Upper lobe of left lung (tissue), 6 donors: Measurements from ENCODE around the gene IMPACT. TPM values are rescaled to one million over a fixed set of nuclear protein-coding genes. Genes with fewer than 3 reads are reported as not detected.

Experiments used
- ATAC-seq, 2 donors: fragments of 200-7000 bp; cut with Tn5 transposase; one replicate each; pipeline ENCODE4 v1.9.1; 2022; ENCODE audit warnings: mild to moderate bottlenecking in 2 of 2, moderate library complexity in 2 of 2; ENCODE audit not compliant: low FRiP score in 2 of 2
- DNase-seq, 2 donors: peaks; one replicate each; pipeline ENCODE4 v3.0.0-alpha.2; 2019 to 2020
- H3K27ac ChIP-seq, 4 donors: fragments of 200-600 bp; sonication (generic); one replicate each; pipeline ENCODE4 v1.5.1; 2016 to 2019
- H3K27me3 ChIP-seq, 4 donors: fragments of 200-600 bp; sonication (generic); one replicate each; pipeline ENCODE4 v1.5.1; 2017 to 2019
- H3K36me3 ChIP-seq, 4 donors: fragments of 200-600 bp; sonication (generic); one replicate each; pipeline ENCODE4 v1.5.1; 2016 to 2019
- H3K4me1 ChIP-seq, 4 donors: fragments of 200-600 bp; sonication (generic); one replicate each; pipeline ENCODE4 v1.5.1; 2018 to 2019
- H3K4me3 ChIP-seq, 4 donors: fragments of 200-600 bp; sonication (generic); one replicate each; pipeline ENCODE4 v1.5.1; 2017 to 2019; ENCODE audit warnings: mild to moderate bottlenecking in 2 of 4, moderate library complexity in 1 of 4
- H3K9me3 ChIP-seq, 4 donors: fragments of 200-600 bp; sonication (generic); one replicate each; pipeline ENCODE4 v1.5.1; 2018 to 2019
- EP300 ChIP-seq, 4 donors: sonication (generic); formaldehyde crosslinking; IDR thresholded peaks; one replicate each; pipeline ENCODE4 v1.5.1; 2017; ENCODE audit warnings: antibody characterized with exemption in 4 of 4, control low read depth in 2 of 4
- POLR2A ChIP-seq, 4 donors: fragments of 450-650 bp; IDR thresholded peaks; one replicate each; pipeline ENCODE4 v1.5.1; 2016 to 2017; ENCODE audit warnings: antibody characterized with exemption in 4 of 4, mild to moderate bottlenecking in 2 of 4
- POLR2AphosphoS5 ChIP-seq, 2 donors: sonication (generic); formaldehyde crosslinking; IDR thresholded peaks; one replicate each; pipeline ENCODE4 v1.5.1; 2017; ENCODE audit warnings: antibody characterized with exemption in 2 of 2
- WGBS, 2 donors: methylation state at CpG; one replicate each; pipeline ENCODE4 v1.1.5; 2017 to 2018; 5-methylcytosine and 5-hydroxymethylcytosine counted together
- total RNA-seq, 6 donors: library from RNA; depleted of rRNA in 4 of 6; stranded (reverse); fragments of >200 nt in 4 of 6; gene quantifications; one replicate each; pipeline versions ENCODE4 v1.1.0 to v1.2.1, GENCODE V29; 2016 to 2021
- TF ChIP-seq, protein P1 (sequence below), 6 experiments: fragments of 450-650 bp in 4 of 6; fragments of 200-600 bp in 2 of 6; sonication (generic) in 2 of 6; IDR thresholded peaks; one replicate each; pipeline ENCODE4 v1.5.1; 2016 to 2019; ENCODE audit warnings: antibody characterized with exemption in 6 of 6
- donor health status: DM: no; HTN: no; CAD: no; lungs with moderate emphysema.
- donor health status: DM: no; HTN: yes; CAD: no; lungs with severe emphysema.

IMPACT gene
- total RNA-seq, 6 donors from 2014 or later: 4.6 to 40.8 (median 18.2) TPM

DNA sequence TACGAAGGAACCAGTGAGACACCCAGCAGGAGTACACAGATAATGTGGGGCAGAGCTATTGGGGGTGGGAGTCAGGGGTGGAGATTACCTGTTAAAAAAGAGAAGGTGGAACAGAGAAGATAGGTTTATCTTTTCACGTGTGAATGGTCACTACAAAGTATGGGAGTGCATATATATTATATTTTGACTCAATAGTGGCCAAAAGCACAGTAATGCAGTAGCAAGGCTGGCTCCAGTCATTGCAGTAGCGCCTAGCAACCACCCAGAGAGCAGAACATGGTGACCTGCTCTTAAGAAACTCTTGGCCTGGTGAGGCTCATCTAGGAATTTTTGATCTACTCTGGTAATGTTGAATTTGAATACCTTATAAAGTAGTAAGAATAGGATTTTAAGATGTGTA is 1.0 kb downstream of the IMPACT start:
- Histone ChIP-seq H3K4me1 (peaks cover 5 to 18% (median 9%) of the 10 kb centered on the region in 4 donors), H3K36me3 (peaks cover 0 to 17% (median 0%) of the 10 kb centered on the region in 4 donors), H3K27ac (peak overlapping the region in 1 of 4 donors; percentile 83), H3K27me3 (no peaks in the 10 kb centered on the region), H3K4me3 (peak overlapping the region in 3 of 4 donors; percentile 84 to 97 (median 86)), H3K9me3 (peaks cover 0 to 3% (median 0%) of the 10 kb centered on the region in 4 donors)
- 52 to 53% methylated on average over 3 of the region's 3 CpGs for WGBS, 2 donors
- ATAC-seq (no peak), DNase-seq (no peak)
- TF ChIP-seq EP300 (IDR thresholded peaks at IDR 0.05) (no peak), POLR2AphosphoS5 (IDR thresholded peaks at IDR 0.05) (no peak), POLR2A (IDR thresholded peaks at IDR 0.05) (no peak)
- TF ChIP-seq, protein P1, sequence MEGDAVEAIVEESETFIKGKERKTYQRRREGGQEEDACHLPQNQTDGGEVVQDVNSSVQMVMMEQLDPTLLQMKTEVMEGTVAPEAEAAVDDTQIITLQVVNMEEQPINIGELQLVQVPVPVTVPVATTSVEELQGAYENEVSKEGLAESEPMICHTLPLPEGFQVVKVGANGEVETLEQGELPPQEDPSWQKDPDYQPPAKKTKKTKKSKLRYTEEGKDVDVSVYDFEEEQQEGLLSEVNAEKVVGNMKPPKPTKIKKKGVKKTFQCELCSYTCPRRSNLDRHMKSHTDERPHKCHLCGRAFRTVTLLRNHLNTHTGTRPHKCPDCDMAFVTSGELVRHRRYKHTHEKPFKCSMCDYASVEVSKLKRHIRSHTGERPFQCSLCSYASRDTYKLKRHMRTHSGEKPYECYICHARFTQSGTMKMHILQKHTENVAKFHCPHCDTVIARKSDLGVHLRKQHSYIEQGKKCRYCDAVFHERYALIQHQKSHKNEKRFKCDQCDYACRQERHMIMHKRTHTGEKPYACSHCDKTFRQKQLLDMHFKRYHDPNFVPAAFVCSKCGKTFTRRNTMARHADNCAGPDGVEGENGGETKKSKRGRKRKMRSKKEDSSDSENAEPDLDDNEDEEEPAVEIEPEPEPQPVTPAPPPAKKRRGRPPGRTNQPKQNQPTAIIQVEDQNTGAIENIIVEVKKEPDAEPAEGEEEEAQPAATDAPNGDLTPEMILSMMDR (IDR thresholded peaks at IDR 0.05): no peak

DNA sequence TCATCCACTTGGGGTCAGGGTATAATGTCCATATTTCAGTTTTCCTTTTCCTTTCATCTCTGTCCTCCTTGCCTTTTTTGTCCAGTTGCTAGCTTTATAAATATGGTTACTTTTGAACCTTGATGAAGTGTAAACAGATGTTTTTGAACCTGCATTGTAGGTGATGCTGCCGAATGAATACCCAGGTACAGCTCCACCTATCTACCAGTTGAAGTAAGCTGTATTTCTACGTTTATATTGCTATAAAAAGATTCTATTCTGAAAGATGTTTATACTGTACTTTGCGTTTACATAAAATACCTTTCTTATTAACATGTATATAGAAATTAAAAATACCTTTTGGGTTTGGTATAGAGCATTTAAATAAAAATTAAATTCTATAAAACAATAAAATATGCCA is 2.2 kb downstream of the IMPACT start:
- Histone ChIP-seq H3K36me3 (peaks cover 0 to 17% (median 0%) of the 10 kb centered on the region in 4 donors), H3K4me3 (no peak overlapping the region), H3K27ac (no peak overlapping the region), H3K27me3 (no peaks in the 10 kb centered on the region), H3K9me3 (peaks cover 0 to 3% (median 0%) of the 10 kb centered on the region in 4 donors), H3K4me1 (peaks cover 5 to 18% (median 9%) of the 10 kb centered on the region in 4 donors)
- 78 to 86% methylated on average over 3 of the region's 3 CpGs for WGBS, 2 donors
- DNase-seq (no peak), ATAC-seq (no peak)
- TF ChIP-seq, protein P1 (IDR thresholded peaks at IDR 0.05): no peak
- TF ChIP-seq EP300 (IDR thresholded peaks at IDR 0.05) (no peak), POLR2AphosphoS5 (IDR thresholded peaks at IDR 0.05) (no peak), POLR2A (IDR thresholded peaks at IDR 0.05) (no peak)

DNA sequence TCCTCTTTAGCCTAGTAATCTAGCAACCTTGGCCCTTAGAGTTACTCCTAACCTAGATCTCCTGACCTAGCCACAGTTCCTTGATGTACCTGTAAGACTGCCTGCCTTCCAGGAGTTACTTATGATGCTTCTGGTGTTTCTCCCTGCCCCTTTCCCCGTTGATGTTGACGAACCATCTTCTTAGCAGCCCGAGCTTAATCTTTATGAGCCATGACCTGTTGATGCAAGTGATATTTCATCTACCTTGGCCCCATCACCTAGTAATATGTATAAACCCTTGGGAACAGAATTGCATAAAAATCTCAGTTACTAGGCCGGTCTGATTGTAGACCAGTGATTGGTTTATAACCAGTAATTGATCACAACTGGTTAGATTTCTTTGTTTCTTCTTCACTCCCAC is 2.7 kb downstream of the IMPACT start:
- no peak overlapping the region for H3K4me3 ChIP-seq
- ATAC-seq: no peak
- TF ChIP-seq, protein P1 (IDR thresholded peaks at IDR 0.05): no peak
- TF ChIP-seq EP300 (IDR thresholded peaks at IDR 0.05) (no peak), POLR2A (IDR thresholded peaks at IDR 0.05) (no peak), POLR2AphosphoS5 (IDR thresholded peaks at IDR 0.05) (no peak)

DNA sequence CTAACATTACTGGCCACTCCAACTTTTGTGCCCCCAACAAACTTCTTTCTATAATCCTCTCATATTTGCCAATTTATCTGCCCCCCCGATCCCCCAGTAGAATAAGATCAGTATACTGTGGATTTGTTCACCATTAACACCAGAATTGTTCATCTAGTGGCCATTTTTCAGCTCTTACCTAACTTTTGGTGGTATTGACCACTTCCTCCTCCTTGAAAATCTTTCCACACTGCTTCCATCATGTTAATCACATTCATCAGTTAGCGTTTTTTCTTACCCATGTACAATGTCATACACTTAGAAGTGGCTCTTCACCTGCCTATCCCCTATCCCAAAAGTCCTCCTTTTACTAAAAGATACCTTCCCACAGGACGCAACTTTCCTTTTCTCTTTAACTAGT is 6.1 kb downstream of the IMPACT start:
- no peaks in the 10 kb centered on the region for H3K27me3 ChIP-seq
- DNase-seq (no peak), ATAC-seq (no peak)
- peaks cover 0 to 27% (median 2%) of the 10 kb centered on the region in 4 donors for H3K36me3 ChIP-seq
- no peak overlapping the region for H3K4me3 ChIP-seq
- no peaks in the 10 kb centered on the region for H3K9me3 ChIP-seq
- H3K27ac ChIP-seq: no peak overlapping the region
- TF ChIP-seq EP300 (IDR thresholded peaks at IDR 0.05) (no peak), POLR2A (IDR thresholded peaks at IDR 0.05) (no peak)
- peaks cover under 1 to 9% (median 3%) of the 10 kb centered on the region in 4 donors for H3K4me1 ChIP-seq
- 86 to 95% methylated on average over 3 of the region's 3 CpGs for WGBS, 2 donors

More for the DNA sequence above, 2.7 kb downstream of the IMPACT start:
- DNase-seq: no peak
- Histone ChIP-seq H3K27ac (no peak overlapping the region), H3K27me3 (no peaks in the 10 kb centered on the region), H3K9me3 (peaks cover 0 to 3% (median 0%) of the 10 kb centered on the region in 4 donors), H3K36me3 (peaks cover 0 to 17% (median 0%) of the 10 kb centered on the region in 4 donors), H3K4me1 (peaks cover 5 to 18% (median 9%) of the 10 kb centered on the region in 4 donors)
- 96 to 99% methylated on average over 4 of the region's 4 CpGs for WGBS, 2 donors

DNA sequence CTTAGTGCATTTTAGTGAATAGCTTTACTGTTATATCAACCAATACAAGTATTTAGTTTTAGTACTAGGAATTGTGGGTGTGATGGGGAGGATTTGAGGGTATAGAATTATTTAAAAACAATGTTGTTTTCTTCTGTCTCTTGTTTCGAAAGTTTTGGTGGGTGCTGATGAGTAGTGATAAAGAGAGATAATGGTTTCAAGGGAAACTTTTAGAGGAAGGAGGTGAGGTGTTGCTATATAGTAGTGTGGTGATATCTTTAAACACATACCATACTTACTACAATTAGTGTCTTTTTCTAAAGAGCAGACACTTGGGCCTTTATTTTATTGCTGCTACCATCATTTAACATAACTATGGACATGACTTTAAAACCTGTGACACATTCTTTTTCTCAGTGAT is 10.5 kb downstream of the IMPACT start:
- DNase-seq: no peak
- Histone ChIP-seq H3K4me3 (no peak overlapping the region), H3K4me1 (no peaks in the 10 kb centered on the region), H3K36me3 (peaks cover 0 to 46% (median 3%) of the 10 kb centered on the region in 4 donors), H3K27me3 (no peaks in the 10 kb centered on the region), H3K27ac (no peak overlapping the region), H3K9me3 (no peaks in the 10 kb centered on the region)
- ATAC-seq: no peak
- TF ChIP-seq POLR2AphosphoS5 (IDR thresholded peaks at IDR 0.05) (no peak), EP300 (IDR thresholded peaks at IDR 0.05) (no peak), POLR2A (IDR thresholded peaks at IDR 0.05) (no peak)
- TF ChIP-seq, protein P1 (IDR thresholded peaks at IDR 0.05): no peak
- WGBS, 2 donors: 90 to 97% methylated on average over 1 of the region's 1 CpG
